ENCODE measurements around the gene BLID. TPM values are rescaled to one million over a fixed set of nuclear protein-coding genes. Genes with fewer than 3 reads are reported as not detected.

Gene BLID
- total and polyA plus RNA-seq, 2 of the 8 experiments (the other 6 are each of a cell fraction or from before 2014, with no cell fraction given) = not detected

GRCh38 chr11:122145715-122146274 is 29.8 kb upstream of the BLID start (continued):
- TF ChIP-seq SUZ12 (IDR thresholded peaks at IDR 0.05; ENCODE audit: low read length) (no peak), RAD21 (IDR thresholded peaks at IDR 0.05 in 1 of 2, conservative IDR thresholded peaks at IDR 0.05 in 1 of 2; ENCODE audit: low read depth in 2 of 2, low read length in 2 of 2) (no peak), POLR2AphosphoS5 (IDR thresholded peaks at IDR 0.05; ENCODE audit: low read depth, low read length) (no peak), SP2 (IDR thresholded peaks at IDR 0.05; ENCODE audit: low read length) (no peak), EZH2 (IDR thresholded peaks at IDR 0.05; ENCODE audit: low read depth, low read length, severe bottlenecking) (no peak)
